Measurements from ENCODE around the gene PDCL3.

PDCL3 gene

DNA sequence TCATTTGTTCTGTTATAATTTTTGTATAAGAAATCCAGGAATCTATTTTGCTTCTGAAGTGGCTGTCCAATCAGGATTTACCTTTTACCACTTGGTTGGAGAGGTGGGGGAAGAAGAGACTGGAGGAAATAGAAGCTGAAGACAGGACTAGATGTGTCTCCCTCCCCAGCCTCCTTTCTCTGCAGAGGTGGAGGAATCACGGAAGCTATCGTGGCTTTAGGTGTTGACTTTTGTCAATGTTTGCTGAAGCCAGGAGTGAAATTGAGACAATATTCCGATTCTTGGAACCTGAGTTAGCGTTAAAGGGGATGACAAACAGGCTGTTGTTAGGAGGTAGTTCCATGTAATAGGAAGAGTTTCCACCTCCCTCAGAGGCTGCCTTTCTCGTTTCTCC is 43.5 kb downstream of the PDCL3 start:
- Histone ChIP-seq H3K9me3 (ENCODE audit: control insufficient read depth in 5 of 5, low read length in 5 of 5) (no peaks in the 10 kb centered on the region), H3K36me3 (ENCODE audit: control insufficient read depth in 5 of 5, insufficient read depth in 5 of 5, low read length in 5 of 5) (no peaks in the 10 kb centered on the region), H3K27ac (ENCODE audit: low read depth, low read length) (no peak overlapping the region), H3K27me3 (ENCODE audit: control insufficient read depth in 5 of 5, insufficient read depth in 4 of 5, low read length in 5 of 5) (no peaks in the 10 kb centered on the region), H3K9ac (ENCODE audit: low read length in 5 of 5) (no peak overlapping the region), H3K4me1 (ENCODE audit: control insufficient read depth in 5 of 5, insufficient read depth in 5 of 5, low read length in 5 of 5) (peaks cover 0 to 17% (median 2%) of the 10 kb centered on the region in 5 donors), H3K4me3 (ENCODE audit: low read depth in 1 of 5, low read length in 5 of 5) (no peak overlapping the region)

DNA sequence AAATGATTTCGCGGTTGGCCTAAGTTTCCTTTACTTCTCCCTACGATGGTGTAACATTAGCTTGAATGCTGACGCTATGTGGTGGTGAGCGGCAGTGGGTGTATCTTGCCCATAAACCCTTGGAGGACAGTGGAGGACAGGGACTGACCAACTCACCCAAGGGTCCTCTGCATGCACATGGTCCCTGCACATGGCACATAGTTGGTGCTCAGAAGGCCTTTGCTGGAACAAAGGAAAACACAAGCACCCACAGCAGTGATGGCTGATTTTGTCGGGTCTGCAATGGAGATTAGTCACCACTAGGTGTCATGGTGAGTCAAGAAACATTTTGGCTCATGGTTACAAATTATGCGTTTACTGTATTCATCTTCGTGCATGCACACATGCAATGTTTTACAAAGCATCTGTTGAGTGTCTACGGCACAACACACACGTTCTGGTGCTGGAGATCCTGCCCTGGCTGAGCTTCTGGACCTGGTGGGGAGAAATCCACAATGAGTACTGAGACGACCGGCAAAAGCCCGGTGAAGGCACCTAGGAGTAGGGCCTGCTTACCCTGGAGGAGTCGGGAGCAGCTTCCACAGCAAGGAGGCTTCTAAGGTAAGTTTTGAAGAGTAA is 44.0 kb downstream of the PDCL3 start:
- Histone ChIP-seq H3K27me3 (ENCODE audit: control insufficient read depth in 5 of 5, insufficient read depth in 4 of 5, low read length in 5 of 5) (no peaks in the 10 kb centered on the region), H3K4me1 (ENCODE audit: control insufficient read depth in 5 of 5, insufficient read depth in 5 of 5, low read length in 5 of 5) (peaks cover 0 to 16% (median 2%) of the 10 kb centered on the region in 5 donors), H3K4me3 (ENCODE audit: low read depth in 1 of 5, low read length in 5 of 5) (no peak overlapping the region), H3K9me3 (ENCODE audit: control insufficient read depth in 5 of 5, low read length in 5 of 5) (no peaks in the 10 kb centered on the region), H3K27ac (ENCODE audit: low read depth, low read length) (no peak overlapping the region), H3K36me3 (ENCODE audit: control insufficient read depth in 5 of 5, insufficient read depth in 5 of 5, low read length in 5 of 5) (no peaks in the 10 kb centered on the region), H3K9ac (ENCODE audit: low read length in 5 of 5) (no peak overlapping the region)

DNA sequence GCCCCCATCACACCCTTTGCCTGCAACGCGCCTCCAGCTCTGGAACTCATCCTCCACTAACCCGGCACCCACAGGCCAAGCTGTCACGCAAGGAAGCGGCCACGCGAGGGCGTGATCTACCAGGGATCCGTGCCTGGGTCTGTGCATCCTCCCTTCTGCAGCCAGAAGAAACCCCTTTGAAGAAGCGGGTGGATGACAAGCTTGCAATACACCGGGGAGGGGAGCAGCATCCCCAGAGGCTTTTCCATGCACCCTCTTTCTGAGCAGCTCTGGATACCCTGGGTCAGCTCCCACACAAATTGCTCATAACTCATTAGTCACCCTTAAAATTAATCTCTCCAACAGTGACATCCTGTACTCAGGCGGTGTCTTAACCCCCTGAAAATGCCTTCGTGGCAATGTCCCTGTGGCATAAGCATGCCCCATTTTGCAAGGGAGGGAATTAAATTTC is 47.6 kb downstream of the PDCL3 start:
- H3K9ac ChIP-seq (ENCODE audit: low read length in 5 of 5): no peak overlapping the region

DNA sequence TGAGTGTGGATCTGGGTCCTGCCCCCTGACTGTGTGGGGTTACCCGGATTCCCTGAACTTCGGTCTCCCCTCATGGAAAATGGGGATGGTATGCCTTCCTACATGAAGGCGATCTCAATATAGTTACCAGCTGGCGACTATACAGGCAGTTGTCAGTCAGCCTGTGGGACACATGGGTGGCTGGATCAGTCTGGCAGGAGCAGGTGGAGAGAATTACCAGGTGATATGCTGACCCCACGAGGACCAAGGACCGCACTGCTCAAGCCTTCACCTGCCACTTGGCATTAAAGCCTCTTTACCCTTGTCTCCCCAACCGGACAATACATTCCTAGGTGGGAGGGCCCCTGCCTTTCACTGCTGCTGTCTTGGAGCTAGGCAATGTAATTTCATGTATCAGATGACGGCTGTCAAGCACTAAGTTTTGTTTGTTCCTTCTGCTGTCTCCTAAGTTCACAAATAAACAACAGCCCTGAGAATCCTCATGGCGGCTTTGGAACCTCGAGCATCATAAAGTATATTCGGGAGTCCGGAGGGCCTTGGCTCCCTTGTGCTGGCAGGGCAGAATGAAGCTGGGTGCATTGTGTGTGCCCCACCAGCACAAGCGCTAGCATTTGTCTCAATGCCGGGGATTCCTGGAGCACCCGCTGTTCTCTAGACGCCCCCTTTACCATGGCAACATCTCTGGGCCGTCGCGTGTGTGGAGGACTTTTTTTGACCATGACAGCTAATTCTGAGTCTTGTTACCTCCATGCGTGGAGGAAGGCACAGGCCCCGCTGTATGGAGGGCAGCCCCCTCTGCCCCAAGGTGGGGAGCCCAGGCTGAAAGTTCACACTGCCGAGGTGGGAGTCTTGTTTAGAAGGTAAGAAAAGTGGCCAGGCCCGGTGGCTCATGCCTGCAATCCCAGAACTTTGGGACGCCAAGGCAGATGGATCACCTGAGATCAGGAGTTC is 48.6 kb downstream of the PDCL3 start:
- Histone ChIP-seq H3K27ac (ENCODE audit: low read depth, low read length) (no peak overlapping the region), H3K9ac (ENCODE audit: low read length in 5 of 5) (no peak overlapping the region)

More for the DNA sequence above, 47.6 kb downstream of the PDCL3 start:
- Histone ChIP-seq H3K4me3 (ENCODE audit: low read depth in 1 of 5, low read length in 5 of 5) (no peak overlapping the region), H3K4me1 (ENCODE audit: control insufficient read depth in 5 of 5, insufficient read depth in 5 of 5, low read length in 5 of 5) (peaks cover 0 to 5% (median 0%) of the 10 kb centered on the region in 5 donors), H3K36me3 (ENCODE audit: control insufficient read depth in 5 of 5, insufficient read depth in 5 of 5, low read length in 5 of 5) (no peaks in the 10 kb centered on the region), H3K27me3 (ENCODE audit: control insufficient read depth in 5 of 5, insufficient read depth in 4 of 5, low read length in 5 of 5) (no peaks in the 10 kb centered on the region), H3K9me3 (ENCODE audit: control insufficient read depth in 5 of 5, low read length in 5 of 5) (no peaks in the 10 kb centered on the region), H3K27ac (ENCODE audit: low read depth, low read length) (no peak overlapping the region)

DNA sequence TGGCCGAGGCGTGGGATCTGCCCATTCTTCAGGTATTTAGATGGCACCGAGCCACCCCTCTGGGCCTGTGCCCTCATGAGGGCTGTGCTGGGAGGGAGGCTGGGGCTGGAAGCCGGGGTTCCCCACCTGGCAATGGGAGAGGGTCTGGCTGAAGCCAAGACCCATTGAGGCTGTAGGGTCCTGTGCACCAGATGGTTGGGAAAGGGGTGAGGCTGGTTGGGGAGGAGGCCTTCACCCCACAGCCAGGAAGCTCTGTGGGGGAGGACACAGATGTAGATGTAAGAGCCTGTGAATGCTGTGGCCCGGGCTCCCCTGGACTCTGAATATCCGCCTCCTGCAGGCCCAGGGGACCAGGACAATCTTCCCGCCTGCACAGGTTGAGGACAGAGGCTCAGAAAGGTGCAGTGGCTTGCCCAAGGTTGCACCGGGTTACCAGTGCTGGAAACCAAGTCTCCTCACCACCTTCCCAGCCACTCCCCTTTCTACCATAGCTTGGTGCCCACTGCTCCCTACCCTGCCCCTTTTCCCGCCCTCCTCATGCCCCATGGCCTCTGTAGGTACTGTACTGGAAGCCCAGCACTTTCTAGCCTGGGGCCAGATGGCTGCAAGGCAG is 49.7 kb downstream of the PDCL3 start:
- H3K27me3 ChIP-seq (ENCODE audit: control insufficient read depth in 5 of 5, insufficient read depth in 4 of 5, low read length in 5 of 5): no peaks in the 10 kb centered on the region
- H3K36me3 ChIP-seq (ENCODE audit: control insufficient read depth in 5 of 5, insufficient read depth in 5 of 5, low read length in 5 of 5): no peaks in the 10 kb centered on the region
- H3K9ac ChIP-seq (ENCODE audit: low read length in 5 of 5): no peak overlapping the region
- peaks cover 0 to 4% (median 0%) of the 10 kb centered on the region in 5 donors for H3K4me1 ChIP-seq (ENCODE audit: control insufficient read depth in 5 of 5, insufficient read depth in 5 of 5, low read length in 5 of 5)
- no peaks in the 10 kb centered on the region for H3K9me3 ChIP-seq (ENCODE audit: control insufficient read depth in 5 of 5, low read length in 5 of 5)
- H3K4me3 ChIP-seq (ENCODE audit: low read depth in 1 of 5, low read length in 5 of 5): no peak overlapping the region
- no peak overlapping the region for H3K27ac ChIP-seq (ENCODE audit: low read depth, low read length)

More for the DNA sequence above, 48.6 kb downstream of the PDCL3 start:
- H3K27me3 ChIP-seq (ENCODE audit: control insufficient read depth in 5 of 5, insufficient read depth in 4 of 5, low read length in 5 of 5): no peaks in the 10 kb centered on the region
- H3K4me3 ChIP-seq (ENCODE audit: low read depth in 1 of 5, low read length in 5 of 5): no peak overlapping the region
- H3K4me1 ChIP-seq (ENCODE audit: control insufficient read depth in 5 of 5, insufficient read depth in 5 of 5, low read length in 5 of 5): peaks cover 0 to 5% (median 0%) of the 10 kb centered on the region in 5 donors
- no peaks in the 10 kb centered on the region for H3K9me3 ChIP-seq (ENCODE audit: control insufficient read depth in 5 of 5, low read length in 5 of 5)
- no peaks in the 10 kb centered on the region for H3K36me3 ChIP-seq (ENCODE audit: control insufficient read depth in 5 of 5, insufficient read depth in 5 of 5, low read length in 5 of 5)

DNA sequence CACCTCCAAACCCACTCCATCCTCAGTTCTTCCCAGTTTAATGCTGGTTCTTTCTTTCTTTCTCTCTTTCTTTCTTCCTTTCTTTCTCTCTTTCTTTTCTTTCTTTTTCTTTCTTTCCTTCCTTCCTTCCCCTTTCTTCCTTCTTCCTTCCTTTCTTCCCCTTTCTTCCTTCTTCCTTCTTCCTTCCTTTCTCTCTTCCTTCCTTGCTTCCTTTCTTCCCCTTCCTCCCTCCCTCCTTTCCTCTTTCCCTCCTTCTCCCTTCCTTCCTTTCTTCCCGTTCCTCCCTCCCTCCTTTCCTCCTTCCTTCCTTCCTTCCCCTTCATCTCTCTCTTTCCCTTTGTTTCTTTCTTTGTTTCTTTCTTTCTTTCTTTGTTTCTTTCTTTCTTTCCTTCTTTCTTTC is 50.9 kb downstream of the PDCL3 start:
- Histone ChIP-seq H3K36me3 (ENCODE audit: control insufficient read depth in 5 of 5, insufficient read depth in 5 of 5, low read length in 5 of 5) (no peaks in the 10 kb centered on the region), H3K9me3 (ENCODE audit: control insufficient read depth in 5 of 5, low read length in 5 of 5) (no peaks in the 10 kb centered on the region), H3K9ac (ENCODE audit: low read length in 5 of 5) (no peak overlapping the region), H3K4me3 (ENCODE audit: low read depth in 1 of 5, low read length in 5 of 5) (no peak overlapping the region), H3K4me1 (ENCODE audit: control insufficient read depth in 5 of 5, insufficient read depth in 5 of 5, low read length in 5 of 5) (peaks cover 0 to 4% (median 0%) of the 10 kb centered on the region in 5 donors), H3K27ac (ENCODE audit: low read depth, low read length) (no peak overlapping the region), H3K27me3 (ENCODE audit: control insufficient read depth in 5 of 5, insufficient read depth in 4 of 5, low read length in 5 of 5) (no peaks in the 10 kb centered on the region)

DNA sequence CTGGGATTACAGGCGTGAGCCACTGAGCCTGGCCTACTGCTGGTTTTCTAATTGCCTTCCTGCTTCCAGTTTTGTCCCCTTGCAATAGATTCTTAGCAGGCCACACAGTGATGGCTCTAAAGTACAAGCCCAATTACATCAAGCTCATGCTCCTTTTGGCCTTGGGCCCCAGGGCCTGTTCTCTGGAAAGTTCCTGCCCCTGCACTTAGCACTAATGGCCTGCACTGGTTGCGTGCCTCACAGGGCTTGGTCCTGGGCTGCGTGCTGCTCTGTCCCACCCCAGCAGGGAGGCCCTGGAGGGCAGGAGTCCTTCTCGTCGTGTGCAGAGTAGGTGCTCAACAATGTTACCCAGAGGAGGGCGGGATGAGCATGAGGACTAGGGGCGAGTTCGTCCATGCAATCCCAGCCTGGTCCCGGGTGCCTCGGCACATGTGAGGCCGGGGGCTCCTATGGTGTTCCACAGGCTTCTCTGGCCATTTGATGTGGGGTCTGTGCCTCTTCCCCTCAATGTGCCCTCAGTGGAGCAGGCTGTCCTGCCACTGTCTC is 51.7 kb downstream of the PDCL3 start:
- no peak overlapping the region for H3K4me3 ChIP-seq (ENCODE audit: low read depth in 1 of 5, low read length in 5 of 5)
- H3K9ac ChIP-seq (ENCODE audit: low read length in 5 of 5): no peak overlapping the region
- no peak overlapping the region for H3K27ac ChIP-seq (ENCODE audit: low read depth, low read length)
- H3K27me3 ChIP-seq (ENCODE audit: control insufficient read depth in 5 of 5, insufficient read depth in 4 of 5, low read length in 5 of 5): no peaks in the 10 kb centered on the region
- H3K4me1 ChIP-seq (ENCODE audit: control insufficient read depth in 5 of 5, insufficient read depth in 5 of 5, low read length in 5 of 5): peaks cover 0 to 4% (median 0%) of the 10 kb centered on the region in 5 donors
- H3K9me3 ChIP-seq (ENCODE audit: control insufficient read depth in 5 of 5, low read length in 5 of 5): no peaks in the 10 kb centered on the region
- H3K36me3 ChIP-seq (ENCODE audit: control insufficient read depth in 5 of 5, insufficient read depth in 5 of 5, low read length in 5 of 5): no peaks in the 10 kb centered on the region

DNA sequence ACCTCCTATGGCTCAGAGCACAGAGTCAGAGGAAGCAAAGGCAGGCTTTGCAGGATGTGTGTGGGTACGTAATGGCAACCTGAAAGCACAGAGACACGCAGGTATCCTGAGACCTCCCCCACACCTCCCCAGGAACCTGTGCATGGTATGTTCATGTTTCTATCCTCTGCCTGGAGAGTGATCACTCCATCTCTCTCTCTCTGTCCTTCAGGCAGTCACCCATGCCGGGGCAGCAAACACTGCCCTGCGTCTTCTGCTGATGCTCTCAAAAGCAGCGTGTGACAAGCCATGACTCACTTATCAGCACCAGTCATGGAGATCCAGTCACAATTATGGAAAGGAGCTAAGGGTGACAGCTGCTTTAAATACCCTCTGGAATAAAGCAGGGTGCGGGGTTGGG is 52.7 kb downstream of the PDCL3 start:
- Histone ChIP-seq H3K9ac (ENCODE audit: low read length in 5 of 5) (no peak overlapping the region), H3K36me3 (ENCODE audit: control insufficient read depth in 5 of 5, insufficient read depth in 5 of 5, low read length in 5 of 5) (no peaks in the 10 kb centered on the region), H3K27ac (ENCODE audit: low read depth, low read length) (no peak overlapping the region), H3K4me3 (ENCODE audit: low read depth in 1 of 5, low read length in 5 of 5) (no peak overlapping the region), H3K27me3 (ENCODE audit: control insufficient read depth in 5 of 5, insufficient read depth in 4 of 5, low read length in 5 of 5) (no peaks in the 10 kb centered on the region), H3K4me1 (ENCODE audit: control insufficient read depth in 5 of 5, insufficient read depth in 5 of 5, low read length in 5 of 5) (peaks cover 0 to under 1% (median 0%) of the 10 kb centered on the region in 5 donors), H3K9me3 (ENCODE audit: control insufficient read depth in 5 of 5, low read length in 5 of 5) (no peaks in the 10 kb centered on the region)

DNA sequence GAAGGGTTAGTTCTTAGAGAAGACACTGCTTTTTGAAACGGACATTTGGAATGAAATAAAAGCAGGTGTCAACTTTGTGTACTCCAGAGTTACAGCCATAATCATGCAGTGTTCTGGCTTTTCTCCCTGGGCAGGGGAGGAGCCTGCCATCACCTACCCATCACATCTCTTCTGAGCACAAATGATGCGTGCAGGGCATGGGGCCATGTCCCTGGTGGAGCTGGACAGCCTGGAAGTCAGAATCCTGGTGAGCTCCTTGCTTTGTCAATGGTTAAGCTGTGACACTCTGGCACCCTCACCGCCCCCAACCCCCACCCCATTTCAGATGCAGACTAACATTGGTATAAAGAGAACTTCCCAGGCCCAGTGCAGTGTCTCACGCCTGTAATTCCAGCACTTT is 53.1 kb downstream of the PDCL3 start:
- Histone ChIP-seq H3K4me3 (ENCODE audit: low read depth in 1 of 5, low read length in 5 of 5) (no peak overlapping the region), H3K4me1 (ENCODE audit: control insufficient read depth in 5 of 5, insufficient read depth in 5 of 5, low read length in 5 of 5) (no peaks in the 10 kb centered on the region), H3K27me3 (ENCODE audit: control insufficient read depth in 5 of 5, insufficient read depth in 4 of 5, low read length in 5 of 5) (no peaks in the 10 kb centered on the region), H3K9ac (ENCODE audit: low read length in 5 of 5) (no peak overlapping the region), H3K36me3 (ENCODE audit: control insufficient read depth in 5 of 5, insufficient read depth in 5 of 5, low read length in 5 of 5) (no peaks in the 10 kb centered on the region), H3K9me3 (ENCODE audit: control insufficient read depth in 5 of 5, low read length in 5 of 5) (no peaks in the 10 kb centered on the region), H3K27ac (ENCODE audit: low read depth, low read length) (no peak overlapping the region)

Measured in subcutaneous abdominal adipose tissue (tissue), 5 donors.